Stimulated activated CD8-positive, alpha-beta memory T cell treated with anti-CD3 and anti-CD28 coated beads, Interleukin-2, amount 100 ng/mL, for 1 hour (primary cell): ENCODE data around the gene KRTAP10-1.
"Not testable (repeated sequence)": the region's sequence is repeated elsewhere in the genome, so short reads cannot be mapped to it uniquely, and the experiment has no call there.

Source experiments
- DNase-seq, 2 donors: peaks; one replicate each; pipeline ENCODE4 v3.0.0-alpha.2; 2020; ENCODE audit warnings: low read depth in 2 of 2

KRTAP10-1 gene

DNA sequence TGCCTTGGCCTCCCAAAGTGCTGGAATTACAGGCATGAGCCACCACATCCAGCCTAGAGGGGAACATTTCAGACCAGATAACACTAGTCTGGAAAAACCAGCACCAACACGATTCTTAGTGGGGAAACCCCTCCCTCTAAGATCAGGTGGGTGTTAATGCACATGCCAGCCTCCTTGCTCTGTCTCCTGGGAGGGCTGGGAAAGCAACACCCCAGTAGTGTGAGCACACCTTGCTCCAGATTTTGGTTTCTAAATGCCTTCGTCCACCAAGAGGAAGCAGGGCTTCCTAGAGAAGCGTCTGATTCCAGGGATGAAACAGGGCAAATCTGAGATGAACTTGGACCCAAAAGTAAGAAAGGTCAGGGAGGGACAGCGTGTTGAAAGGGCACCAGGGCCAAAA, 31.3 kb upstream of the KRTAP10-1 start:
- no peak for DNase-seq

DNA sequence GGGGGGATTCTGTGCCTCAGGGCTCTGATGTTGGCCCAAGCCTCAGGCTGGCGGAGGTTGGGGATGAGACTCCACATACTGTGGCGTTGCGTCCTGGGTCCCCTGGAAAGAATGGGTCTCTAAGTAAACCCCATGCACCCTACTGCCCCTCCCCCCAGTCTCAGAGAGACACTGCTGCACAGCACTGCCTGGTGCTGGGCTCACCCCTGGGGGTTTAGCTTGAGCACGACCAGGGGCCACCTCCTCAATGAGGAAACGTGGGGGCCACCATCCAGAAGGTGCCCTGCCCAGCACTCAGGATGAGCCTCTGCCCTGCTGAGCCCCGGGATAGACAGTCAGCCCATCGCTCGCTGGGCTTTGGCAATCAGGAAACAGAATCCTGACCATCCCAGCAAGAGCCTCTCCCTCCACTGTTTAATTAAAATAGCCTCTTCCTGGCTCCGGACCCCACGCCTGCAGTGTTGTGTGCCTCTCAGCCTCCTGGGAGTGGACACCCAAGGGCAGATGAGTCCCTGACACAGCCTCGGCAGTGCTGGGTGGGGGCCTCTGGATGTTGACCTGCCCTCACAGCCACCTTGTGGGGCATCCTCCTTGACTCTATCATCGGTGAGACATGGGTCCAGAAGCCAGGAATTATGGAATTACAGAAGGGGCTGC, 30.0 kb upstream of the KRTAP10-1 start:
- no peak for DNase-seq

DNA sequence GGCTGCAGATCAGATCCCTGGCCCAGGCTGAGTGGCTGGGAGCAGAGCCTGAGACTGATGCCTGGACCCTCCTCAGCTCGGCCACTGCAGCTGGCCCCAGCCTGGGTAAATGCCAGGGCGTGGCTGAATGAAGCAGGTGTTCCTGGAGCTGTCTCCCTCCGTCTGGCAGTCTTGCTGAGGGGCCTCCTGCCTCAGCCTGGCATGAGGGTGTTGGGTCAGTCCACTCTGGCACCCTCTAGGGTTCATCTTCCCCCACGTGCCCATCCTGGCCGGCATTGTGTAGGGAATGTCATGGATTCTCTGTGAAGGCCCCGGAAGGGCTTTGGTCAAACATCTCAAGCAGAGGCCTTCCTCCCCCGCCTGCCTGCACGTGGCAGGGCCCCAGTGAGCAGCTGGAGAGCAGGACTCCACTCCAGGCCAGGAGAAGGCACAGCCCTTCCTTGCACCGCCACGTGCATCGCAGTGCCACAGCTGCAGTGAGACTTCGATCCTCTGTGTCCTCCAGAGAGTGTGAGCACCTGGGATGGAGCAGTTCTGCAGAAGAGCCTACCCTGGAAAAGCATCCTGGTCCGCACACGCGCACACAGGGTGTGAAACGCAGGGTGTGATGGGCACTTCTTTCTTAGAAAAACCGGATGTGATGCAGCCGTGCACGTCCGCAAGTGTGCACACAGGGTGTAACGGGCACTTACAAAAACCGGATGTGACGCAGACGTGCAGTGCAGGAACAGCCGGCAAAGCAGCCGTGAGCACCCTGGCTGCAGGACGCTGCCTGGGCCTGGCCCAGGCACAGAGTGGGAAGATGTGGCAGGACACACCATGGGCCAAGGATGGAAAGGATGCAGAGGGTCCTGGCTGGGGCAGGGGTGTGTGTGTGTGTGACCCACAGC, 28.9 kb upstream of the KRTAP10-1 start:
- no peak for DNase-seq

DNA sequence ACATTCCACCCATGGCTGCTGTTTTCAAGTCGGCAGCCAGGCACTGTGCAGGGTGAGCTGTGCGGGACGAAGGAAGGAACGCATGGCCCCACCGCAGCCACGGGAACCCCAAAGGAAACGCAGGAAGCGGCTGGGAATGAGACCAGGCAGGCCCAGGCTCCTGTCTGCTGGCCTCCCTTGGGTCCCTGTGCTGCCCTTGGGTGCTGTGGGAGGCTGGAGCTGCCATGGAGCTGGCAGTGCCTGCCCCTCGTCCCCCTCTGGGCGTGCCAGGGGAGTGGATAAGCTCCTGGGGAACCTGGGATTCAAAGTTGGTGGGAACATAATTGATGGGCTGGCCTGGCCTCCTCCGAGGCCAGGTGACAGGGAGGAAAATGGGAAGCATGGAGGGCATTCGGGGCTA, 28.3 kb upstream of the KRTAP10-1 start:
- DNase-seq: no peak

DNA sequence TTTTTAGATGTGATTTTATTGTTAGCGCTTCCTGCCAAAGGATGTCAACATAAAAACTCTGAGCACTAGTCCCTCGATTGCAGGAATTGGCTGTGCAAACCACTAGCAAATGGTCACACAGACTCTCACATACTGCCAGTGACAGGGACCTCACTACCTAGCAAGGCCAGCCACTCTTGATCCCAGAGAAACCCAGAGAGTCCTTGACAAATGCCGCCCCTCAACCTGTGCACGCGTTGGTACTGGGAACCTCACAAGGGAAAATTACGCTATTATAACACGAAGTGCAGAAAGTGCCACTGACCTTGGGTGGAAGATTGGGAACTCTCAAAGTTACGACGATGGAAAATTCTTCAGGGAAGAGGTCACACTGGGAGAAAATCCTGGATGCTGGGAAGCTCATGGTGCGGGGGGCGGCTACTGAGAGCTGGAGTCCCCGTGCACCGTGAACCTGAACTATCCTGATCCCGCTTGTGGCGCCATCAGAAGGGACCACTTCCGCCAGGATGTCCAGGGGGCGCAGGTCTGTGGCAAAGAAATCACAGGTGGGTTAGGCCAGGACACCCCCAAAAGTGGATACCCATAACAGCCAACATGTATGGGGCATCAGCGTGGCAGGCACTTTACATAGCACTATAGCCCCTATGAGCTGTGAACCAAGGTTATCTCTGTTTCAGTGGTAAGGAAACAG, 27.6 kb upstream of the KRTAP10-1 start:
- DNase-seq: no peak

DNA sequence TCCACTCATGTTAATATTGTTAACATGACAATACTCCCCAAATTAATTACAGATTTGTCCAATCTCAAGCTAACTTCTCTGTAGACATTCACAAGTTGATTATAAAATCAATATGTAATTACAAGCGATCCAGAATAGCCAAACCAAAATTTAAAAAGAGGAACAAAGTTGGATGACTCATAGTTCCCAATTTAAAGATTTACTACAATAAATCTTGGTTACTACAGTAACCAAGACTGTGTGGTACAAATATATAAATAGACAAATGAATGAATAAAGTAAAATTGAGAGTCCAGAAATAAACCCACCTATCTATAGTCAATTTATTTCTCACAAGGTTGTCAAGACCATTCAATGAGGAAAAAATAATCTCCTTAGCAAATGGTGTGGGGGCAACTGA, 26.4 kb upstream of the KRTAP10-1 start:
- DNase-seq: no peak

DNA sequence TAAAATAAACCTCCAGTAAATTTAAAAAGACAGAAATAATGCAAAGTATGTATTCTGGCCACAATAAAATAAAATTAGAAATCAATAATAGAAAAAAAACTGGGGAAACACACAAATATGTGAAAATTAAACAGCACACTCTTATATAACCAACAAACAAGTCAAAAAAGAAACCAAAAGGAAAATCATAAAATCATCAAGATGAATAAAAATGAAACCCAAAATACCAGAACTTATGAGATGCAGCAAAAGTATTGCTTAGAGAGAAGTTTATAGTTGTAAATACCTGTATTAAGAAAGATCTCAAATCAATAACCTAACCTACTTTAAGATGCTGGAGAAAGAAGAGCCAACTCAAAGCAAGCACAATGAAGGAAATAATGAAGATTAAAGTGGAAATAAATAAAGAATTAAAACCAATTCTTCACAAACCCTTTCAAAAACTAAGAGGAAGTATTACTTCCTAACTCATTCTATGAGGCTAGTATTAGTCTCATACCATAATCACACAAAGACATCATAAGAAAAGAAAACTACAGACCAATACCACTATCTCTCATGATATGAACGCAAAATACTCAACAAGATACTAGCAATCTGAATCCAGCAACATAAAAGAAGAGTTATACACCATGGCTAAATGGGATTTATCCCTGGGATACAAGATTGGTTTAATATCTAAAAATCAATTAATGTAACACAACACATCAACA, 25.0 kb upstream of the KRTAP10-1 start:
- no peak for DNase-seq

DNA sequence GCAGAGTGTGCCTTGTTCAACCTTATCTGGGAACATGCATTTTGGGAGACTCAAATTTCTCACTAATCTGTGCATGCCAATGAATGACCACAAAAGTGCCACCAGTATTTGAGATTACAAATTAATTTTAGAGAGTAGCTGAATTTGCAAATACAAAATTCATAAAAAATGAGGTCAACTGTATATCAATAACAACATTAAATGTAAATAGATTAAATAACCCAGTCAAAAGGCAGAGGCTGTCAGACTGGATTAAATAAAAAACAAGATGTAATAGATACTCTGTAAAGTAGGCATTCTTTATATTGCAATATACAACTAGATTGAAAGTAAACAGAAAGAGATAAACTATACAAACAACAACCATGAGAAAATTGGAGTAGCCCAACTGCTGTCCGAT, 24.1 kb upstream of the KRTAP10-1 start:
- DNase-seq: no peak

DNA sequence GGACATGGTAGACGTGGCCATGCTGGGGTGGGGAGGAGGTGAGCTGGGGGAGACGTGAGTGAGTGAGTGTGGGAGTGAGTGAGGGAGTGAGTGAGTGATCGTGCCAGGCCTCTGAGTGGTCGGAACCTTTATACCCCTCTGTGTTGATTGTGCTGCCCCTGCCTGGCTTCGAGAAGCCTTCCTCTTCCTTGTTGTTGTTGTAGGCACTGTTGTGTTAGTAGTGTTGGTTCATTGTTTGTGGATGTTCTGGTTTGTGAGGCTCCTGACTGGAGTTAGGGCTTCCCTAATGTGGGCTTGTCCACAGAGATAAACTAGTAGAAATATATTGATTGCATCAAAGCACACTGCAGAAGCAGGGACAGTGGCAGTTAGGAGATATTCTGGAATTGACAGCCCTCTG, 18.7 kb upstream of the KRTAP10-1 start, which contains the start of gene KRTAP10-3:
TSS of gene KRTAP10-3 (minus strand) at position 101 of the 400 bp plus-strand sequence. CDS start at position 21, 80 bp downstream.
- no peak for DNase-seq

DNA sequence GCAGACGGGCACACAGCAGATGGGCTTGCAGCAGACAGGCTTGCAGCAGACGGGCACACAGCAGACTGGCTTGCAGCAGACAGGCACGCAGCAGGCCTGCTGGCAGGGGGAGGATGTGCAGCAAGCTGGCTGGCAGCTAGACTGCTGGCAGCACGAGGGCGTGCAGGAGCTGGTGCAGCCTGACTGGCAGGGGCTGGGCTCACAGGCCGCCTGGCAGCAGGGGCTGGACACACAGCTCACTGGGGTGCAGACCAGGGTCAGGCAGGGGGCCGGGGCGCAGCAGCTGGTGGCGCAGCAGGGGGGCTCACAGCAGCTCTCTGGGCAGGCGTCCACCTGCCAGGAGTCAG, 18.3 kb upstream of the KRTAP10-1 start:
- not testable (repeated sequence) for DNase-seq

DNA sequence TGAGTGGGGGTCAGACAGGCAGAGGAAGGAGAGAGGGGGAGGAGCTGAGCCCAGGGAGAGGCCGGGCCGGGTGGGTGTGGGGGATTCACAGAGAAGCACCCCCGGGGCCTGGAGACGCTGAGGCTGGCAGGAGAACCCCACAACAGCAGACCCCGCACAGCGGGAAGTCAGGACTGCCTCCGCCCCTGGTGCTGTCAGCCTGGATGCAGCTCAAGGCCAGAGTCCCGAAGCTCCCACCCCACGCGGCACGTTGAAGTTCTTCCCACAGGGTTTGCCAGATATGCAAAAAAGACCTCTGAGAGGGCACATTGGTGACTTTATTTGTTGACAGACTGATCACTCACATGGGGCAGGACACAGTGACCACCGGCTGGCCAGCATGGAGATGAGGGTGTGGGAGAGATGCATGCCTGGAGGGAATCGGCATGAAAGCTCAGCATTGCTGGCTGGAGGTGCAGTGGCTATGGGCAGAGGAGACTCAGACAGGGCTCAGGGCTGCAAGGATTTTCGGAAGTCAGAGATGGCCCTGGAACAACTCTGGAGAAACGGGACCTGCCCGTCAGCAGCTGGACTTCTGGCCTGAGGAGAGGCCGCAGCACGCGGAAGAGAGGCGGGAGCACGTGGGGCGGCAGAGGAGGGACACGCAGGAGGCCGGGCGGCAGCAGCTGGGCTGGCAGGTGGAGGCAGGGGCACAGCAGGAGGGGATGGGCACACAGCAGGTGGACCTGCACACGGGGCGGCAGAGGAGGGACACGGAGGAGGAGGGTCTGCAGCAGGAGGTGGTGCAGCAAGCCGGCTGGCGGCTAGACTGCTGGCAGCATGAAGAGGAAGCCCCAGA, 17.7 kb upstream of the KRTAP10-1 start:
- DNase-seq: no peak

DNA sequence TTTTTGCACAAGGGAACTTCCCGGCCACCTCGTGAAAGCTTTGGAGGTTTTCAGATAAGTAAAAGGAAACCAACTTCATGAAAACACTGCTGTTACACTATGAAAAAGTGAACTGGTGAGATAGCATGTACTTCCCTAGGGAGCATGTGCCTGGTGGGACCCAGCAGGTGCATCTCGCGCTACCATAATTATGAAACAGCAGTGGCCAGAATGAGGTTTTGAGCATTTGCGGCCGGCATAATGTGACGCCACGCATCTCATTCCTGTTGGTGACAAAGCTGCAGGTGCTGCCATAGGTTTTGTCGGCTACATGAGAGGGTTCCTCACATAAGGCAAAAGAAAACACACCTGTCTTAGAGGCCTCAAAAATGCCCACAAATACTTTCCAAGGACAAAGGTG, 16.9 kb upstream of the KRTAP10-1 start:
- no peak for DNase-seq

DNA sequence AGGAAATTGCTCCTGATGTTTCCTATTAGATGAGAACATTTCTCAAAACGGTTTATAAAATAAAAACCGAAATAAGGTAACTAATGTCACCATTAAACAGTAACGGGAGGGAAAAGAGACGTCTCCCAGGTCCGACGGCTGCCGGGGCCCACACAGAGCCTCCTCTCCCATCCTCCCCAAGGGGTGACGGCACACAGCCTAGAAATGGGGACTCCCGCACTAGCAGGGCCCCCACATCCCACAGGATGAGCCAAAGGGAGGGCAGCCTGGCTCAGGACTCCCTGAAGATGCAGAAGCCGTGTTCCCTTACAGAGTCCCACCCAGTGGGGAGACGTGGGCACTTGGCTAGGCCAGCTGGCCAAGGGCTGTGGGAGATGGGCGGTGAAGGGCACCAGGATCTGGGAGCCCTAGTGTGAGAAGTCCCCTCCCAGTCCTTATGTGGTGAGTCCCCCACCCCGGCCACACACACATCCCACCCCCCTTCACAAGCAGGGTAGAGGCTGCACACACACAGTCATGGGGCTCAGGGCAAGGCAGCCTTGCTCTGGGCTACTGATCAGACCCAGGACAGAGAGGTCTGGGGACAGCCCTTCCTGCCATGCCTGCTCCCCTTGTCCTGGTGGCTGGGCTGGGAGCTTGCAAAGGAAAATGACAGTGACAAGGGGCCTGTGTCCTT, 15.3 kb upstream of the KRTAP10-1 start:
- DNase-seq: no peak

DNA sequence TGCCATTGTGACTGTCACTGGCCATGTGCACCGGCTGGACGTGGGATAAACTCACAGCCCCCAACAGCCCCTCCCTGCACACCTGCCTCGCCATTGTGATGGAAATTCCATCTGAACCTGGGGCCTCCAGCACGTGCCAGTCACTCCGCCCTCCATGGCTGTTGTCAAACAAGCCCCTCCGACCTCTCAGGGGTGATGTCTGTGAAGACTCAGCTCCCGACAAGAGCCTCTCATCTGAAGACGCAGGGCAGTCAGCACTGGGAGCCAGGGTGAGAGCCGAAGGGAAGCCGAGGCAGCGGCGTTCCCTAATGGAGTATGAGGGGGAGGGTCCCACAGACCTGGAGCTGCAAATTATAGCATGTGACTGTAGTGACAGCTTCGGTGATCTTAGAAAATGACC, 12.7 kb upstream of the KRTAP10-1 start:
- DNase-seq: no peak

DNA sequence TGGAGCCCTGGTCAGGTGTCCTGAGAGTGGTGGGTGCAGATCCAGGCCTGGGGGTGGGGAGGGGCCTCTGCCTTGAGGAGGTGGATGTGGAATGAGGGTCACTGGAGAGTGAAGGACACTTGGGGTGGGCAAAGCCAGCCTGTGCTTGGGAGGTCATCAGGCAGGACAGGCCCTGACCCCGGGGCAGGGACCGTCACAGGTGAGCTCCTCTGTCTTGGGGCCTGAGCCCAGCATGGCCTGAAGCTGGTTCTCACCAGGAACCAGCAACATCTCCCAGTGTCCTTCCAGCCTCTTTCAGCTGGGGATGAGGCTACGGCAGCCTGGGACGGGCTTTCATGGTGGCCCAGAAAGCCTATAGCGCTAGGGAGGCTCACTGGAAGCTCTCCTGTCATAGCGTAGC, 12.1 kb upstream of the KRTAP10-1 start:
- no peak for DNase-seq

DNA sequence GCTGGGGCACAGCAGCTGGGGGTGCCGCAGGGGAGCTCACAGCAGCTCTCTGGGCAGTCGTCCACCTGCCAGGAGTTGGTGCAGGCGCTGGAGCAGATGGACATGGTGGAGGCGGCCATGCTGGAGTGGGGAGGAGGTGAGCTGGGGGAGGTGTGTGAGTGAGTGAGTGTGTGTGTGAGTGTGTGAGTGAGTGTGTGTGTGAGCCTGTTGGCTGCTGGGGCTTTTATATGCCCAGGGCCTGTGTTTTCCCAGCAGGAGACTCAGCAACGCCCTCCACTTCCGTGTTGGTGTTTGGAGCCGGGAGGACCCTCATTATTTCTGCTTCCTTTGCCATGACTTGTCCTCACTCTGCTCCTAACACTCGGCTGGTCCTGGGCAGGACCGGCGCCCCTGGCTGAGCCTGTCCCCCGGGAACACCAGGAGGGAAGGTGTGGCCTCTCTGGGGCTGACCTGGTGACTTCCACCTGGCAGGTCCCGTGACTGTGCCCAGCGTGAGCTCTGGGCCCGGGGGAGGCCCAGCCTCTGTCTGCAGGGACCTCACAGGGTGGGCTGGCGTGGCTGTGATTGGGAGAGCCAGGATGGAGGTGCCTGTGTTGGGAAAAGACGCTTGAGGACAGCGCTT, 11.5 kb upstream of the KRTAP10-1 start, which contains the start of gene KRTAP10-2:
TSS of gene KRTAP10-2 (minus strand) at position 166 of the 622 bp plus-strand sequence. CDS start at position 119, 47 bp downstream.
- no peak for DNase-seq

DNA sequence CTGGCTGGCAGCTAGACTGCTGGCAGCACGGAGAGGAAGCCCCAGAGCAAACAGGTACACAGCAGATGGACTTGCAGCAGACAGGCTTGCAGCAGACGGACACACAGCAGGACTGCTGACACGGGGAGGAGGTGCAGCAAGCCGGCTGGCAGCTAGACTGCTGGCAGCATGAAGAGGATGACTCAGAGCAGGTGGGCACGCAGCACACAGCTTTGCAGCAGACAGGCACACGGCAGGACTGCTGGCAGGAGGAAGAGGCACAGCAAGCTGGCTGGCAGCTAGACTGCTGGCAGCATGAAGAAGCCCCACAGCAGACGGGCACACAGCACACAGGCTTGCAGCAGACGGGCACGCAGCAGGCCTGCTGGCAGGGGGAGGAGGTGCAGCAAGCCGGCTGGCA, 10.8 kb upstream of the KRTAP10-1 start:
- DNase-seq: no peak

DNA sequence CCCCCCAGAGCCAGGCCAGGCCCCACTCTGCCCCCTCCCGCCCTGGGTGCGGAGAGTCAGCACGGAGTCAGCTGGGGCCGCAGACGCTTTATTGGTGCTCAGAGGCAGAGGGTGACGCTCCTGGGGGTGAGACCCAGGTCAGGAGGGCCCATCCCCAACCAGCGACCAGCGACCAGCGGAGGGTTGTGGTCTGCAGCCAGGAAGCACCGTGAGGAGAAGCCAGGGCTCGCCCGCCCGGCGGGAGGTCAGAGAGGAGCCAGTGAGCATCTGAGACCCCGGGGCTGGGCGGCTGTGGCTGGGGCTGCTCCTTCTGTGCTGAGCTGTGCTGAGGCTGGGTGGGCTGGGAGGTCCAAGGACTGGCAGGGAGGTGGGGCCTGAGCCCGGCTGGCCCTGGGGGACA, 10.3 kb upstream of the KRTAP10-1 start:
- not testable (repeated sequence) for DNase-seq

DNA sequence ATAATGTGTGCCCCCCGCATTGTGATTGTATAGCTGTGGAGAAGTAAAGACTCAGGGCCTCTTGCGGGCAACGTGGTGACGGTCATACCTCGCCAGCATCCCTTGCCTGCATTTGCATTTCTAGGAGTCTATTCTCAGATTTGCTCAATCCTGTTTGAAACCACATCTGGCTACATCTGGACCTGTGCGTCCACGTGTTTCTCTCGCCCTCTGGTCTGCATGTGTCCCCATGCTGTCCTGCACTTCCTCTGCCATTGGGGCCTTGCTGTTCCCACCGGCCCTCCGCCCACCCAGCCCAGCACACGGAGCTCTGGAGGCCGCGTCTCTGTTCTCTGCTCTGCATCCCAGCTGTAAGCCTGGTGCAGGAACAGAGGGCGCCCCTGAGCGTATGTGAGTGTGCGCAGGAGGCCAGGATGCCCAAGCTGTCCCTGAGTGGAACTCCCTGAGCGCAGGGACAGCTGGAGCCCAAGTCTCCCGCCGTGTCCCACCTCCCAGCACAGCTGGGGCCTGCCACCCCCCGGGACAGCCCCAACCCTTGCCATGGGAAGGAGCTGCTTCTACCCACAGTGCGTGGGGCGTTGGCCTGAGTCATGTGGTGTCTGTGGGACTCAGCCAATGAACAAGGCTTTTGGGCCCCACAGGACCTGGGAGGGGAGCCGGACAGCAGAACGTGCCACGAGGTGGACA, 9.7 kb upstream of the KRTAP10-1 start:
- DNase-seq: no peak
